GM15510 (cell line): ENCODE measurements around the gene KRT79.

Experiments
- POLR2A ChIP-seq: IDR thresholded peaks from 3 replicates; pipeline ENCODE4 v1.6.1; 2011; ENCODE audit warnings: borderline replicate concordance; ENCODE audit not compliant: insufficient read length; ENCODE audit errors: extremely low read depth

The KRT79 gene

DNA sequence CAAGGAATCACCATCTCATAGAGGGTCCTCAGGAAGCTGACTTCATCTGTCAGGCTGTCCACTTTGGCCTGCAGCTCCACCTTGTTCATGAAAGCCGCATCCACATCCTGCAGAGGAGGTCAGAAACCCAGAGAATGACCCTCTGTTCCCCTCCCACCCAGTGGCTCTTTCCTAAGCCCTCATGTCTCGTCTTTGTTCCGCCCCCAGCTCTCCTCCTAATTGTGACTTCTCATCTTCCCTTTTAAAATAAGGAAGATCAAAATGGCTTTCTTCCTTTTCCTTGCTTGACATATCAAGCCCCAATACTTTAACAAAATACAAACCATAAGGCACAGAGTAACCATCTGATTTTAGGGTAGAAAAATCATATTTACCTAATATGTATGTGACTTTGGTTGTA lies 61.3 kb downstream of the KRT79 start:
- TF ChIP-seq POLR2A, result no peak

DNA sequence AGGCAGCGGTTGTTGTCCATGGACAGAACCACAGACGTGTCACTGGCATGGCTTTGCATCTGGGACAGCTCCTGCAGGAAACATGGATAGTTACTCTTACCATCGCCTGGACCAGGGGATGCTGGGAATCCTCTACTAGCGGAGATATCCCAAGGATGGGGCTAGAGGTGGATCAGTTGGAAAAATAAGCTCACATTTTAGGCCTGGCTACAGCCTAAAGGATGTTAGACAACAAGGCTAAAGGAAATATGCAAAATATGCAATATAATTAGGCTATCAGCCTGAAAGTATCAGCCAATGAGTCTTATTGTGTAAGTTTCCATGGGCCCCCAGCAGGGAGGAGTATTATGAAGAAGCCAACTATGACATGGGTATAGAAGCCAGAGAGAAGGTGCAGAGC lies 61.9 kb downstream of the KRT79 start:
- no peak for TF ChIP-seq POLR2A

DNA sequence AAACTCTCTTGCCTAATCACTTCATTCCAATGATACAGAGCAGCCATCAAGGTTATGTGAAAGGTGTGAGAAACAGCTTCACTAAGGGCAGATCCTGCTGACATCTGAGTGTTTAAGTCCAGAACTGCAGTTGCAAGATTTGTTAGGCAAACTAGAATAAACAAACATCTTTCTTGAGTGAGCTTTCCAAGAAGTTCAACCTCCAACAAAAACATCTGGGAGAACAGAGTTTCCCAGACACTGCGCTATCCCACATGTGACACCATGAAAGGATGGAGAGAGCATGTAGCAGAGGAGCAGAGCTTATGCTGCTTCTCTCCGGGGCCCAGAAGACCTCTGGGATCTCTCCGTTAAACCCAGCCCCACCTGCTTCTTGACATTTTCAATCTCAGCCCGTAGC lies 62.6 kb downstream of the KRT79 start:
- no peak for TF ChIP-seq POLR2A
